Tibial nerve (tissue), 4 donors: ENCODE data around the gene NTSR1.

ENCODE experiments used
- CTCF ChIP-seq, 5 experiments: fragments of 200-600 bp in 3 of 5; fragments of 450-650 bp in 2 of 5; sonication (generic) in 3 of 5; IDR thresholded peaks; one replicate each; pipeline ENCODE4 v1.5.1; 2016 to 2019; ENCODE audit warnings: antibody characterized with exemption in 5 of 5, mild to moderate bottlenecking in 3 of 5, moderate library complexity in 2 of 5
- EP300 ChIP-seq, 2 donors: sonication (generic); formaldehyde crosslinking; IDR thresholded peaks; one replicate each; pipeline ENCODE4 v1.6.1; 2017; ENCODE audit warnings: antibody characterized with exemption in 2 of 2, mild to moderate bottlenecking in 1 of 2
- POLR2A ChIP-seq, 2 donors: fragments of 450-650 bp; IDR thresholded peaks; one replicate each; pipeline ENCODE4 v1.6.1; 2017; ENCODE audit warnings: antibody characterized with exemption in 2 of 2, mild to moderate bottlenecking in 2 of 2, moderate library complexity in 2 of 2

GRCh38 chr20:62752671-62753501 is 44.2 kb downstream of the NTSR1 start:
- no peak for TF ChIP-seq CTCF (IDR thresholded peaks at IDR 0.05)
- no peak for TF ChIP-seq POLR2A (IDR thresholded peaks at IDR 0.05)
- TF ChIP-seq EP300 (IDR thresholded peaks at IDR 0.05), result no peak
